Bone marrow (tissue), 2 donors: ENCODE data around the gene MPRIP.

Source experiments
- DNase-seq, 2 donors: peaks; one replicate each; lab custom pipeline; 2025; lab: John Stamatoyannopoulos, UW

Gene MPRIP

DNA sequence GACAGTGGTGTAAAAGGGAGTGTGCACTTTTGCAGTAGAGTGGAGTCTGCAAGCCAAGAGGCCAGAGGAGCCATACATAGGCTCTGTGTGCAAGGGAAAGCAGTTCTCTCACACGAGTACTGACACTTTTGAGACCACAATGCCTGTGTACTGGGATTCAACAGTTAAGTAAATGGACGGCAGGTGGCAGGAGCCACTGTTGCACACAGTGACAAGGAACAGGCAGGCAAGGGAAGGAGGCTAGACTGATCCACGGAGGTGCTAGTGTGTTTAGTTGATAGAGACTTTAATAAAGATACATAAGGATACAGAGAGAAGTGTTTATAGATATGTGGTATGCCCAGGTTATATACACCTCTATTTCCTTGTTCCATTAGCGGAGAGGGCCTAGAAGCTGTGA lies 67.0 kb downstream of the MPRIP start:
- no peak for DNase-seq

DNA sequence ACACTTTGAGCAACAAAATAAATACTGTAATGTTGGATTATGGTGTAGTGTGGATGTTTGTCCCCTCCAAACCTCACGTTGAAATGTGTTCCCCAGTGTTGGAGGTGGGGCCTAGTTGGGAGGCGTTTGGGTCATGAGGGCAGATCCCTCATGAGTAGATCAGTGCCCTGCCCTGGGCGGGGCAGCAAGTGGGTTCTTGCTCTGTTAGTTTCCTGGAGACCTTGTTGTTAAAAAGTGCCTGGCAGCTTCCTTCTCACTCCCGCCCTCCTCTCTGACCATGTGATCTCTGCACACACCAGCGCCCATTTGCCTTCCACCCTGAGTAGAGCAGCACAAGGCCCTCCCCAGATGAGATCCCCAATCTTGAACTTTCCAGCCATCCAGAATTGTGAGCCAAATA lies 67.7 kb downstream of the MPRIP start:
- no peak for DNase-seq

DNA sequence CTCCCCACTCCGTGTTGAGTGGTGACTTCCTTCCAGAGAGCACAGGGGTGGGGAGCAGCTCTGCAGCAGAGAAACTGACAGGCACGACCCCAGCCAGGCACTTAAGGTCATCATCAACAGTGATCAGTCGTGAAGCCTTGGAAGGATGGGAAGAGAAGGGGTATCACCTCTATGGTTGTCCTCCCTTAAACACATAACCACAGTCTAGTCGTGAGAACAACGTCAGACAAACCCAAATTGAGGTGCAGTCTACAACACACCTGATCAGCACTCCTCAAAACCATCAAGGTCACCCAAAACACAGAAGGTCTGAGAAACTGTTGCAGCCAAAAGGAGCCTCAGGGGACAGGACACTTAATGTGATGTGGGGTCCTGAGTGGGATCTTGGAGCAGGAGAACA lies 68.3 kb downstream of the MPRIP start:
- DNase-seq: no peak

DNA sequence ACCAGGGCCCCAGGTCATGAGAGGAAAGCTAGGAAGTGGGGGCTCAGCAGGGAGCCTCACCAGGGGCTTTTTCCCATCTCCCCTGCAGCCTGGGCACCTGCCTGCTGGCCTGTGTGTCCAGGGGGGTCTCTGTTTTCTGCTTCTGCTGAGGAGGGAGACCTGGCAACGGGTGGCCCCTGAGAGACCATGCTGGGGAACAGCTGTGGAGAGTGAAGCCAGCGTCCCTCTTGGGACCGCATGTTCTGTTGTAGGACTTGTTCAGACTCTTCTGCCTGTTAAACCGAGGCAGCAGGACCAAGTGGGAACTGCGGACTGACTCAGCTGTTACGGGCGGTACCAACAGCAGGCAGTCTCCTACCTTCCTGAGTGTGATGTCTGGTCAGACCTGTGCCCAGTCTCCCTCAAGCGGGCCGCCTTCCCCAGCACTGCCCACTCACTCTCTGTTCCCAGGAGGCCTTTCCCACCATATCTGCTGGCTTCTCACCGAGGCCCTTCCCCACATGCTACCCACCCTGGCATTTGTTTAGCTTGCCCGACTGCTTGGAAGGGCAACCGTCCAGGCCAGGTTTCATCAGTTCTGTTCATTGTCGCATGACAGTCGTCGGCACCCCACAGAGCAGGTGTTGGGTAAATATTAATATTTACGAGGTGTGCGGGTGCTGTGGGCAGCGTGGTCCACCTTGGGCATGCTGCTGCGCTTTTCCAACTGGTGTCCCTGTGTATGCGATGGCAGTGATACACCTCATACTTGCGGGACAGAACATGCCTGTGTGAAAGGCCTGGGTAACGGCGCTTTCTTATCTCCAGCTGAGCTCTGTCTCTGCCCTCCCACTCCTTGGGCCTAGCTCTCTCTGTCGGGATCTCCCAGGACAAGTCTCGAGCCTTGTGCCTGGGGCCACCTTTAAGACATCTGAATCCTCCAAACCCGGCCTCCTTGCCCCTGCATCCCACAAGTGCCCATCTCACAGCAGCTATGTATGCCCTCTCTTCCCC lies 69.4 kb downstream of the MPRIP start:
- no peak for DNase-seq

DNA sequence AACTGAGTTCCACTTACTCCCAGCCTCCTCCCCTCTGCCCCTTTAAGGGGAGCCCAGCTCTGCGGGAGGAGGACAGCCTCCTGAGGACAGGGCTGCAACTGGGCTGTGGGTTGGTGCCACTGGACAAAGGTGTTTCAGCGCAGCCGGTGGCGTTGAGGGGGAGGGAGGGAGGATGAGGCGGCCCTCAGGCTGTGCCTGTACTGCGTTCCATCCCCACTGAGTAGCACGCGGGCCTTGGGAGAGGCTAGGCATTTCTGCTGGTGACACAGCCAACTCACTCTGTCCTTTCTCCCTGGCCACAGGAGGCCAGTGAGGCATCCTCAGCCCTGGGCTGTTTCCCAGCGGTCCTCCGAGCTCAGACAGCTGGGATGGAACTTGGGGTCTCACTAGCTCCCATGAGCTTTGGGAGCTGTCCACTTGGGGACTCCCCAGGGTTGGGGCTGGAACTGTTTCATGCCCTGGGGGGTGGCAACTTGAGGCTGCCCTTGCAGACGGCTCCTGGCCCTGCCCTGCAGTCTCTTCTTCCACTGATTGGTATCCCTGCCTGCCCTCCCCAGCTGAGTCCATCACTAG lies 70.5 kb downstream of the MPRIP start:
- DNase-seq: no peak

DNA sequence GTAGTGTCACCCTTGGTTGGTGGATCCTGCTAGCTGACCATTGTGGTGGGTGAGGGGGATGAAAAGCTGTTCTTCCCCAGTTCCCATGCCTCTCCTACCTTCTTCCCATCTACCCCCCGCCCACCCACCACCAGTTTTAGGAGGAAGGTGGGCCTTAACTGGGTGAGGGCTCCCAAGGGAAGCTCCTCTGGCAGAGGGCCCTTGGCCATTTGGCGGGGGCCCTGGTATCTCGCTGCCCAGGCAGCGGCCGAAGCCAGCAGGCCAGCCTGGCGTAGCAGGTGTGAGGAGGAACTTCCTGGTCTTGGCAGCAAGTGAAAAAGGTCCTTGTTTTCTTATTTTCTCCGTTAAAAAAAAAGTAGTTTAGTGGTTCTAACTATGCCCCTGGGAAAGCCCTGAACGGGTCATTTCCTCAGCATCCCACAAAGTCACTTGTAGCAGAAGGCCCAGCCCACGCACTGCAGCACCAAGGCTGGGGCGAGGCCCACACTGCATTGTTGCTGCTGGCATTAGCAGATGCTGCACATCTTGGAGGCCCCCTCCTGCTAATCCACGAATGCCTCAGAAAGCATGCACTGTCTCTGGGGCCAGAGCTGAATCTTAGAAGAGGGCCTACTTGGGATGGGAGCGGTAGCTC lies 72.5 kb downstream of the MPRIP start:
- DNase-seq: no peak

DNA sequence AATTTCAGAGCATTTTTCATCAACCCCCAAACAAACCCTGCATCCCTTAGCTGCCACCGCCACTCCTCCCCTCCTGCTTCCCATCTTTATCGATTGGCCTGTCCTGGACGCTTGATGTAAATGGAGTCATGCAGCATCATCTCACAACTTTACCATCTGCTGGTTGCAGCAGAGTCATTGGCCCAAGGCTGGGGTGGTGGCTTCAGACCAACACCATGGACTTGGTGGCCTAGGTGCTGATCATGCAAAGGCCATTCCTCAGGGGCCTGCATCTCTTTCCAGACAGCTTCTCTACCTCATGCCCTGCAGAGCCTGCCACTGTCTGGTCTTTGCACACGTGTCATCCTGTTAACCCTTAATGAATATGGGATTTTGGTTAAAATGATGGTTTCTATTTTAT lies 73.4 kb downstream of the MPRIP start:
- no peak for DNase-seq

DNA sequence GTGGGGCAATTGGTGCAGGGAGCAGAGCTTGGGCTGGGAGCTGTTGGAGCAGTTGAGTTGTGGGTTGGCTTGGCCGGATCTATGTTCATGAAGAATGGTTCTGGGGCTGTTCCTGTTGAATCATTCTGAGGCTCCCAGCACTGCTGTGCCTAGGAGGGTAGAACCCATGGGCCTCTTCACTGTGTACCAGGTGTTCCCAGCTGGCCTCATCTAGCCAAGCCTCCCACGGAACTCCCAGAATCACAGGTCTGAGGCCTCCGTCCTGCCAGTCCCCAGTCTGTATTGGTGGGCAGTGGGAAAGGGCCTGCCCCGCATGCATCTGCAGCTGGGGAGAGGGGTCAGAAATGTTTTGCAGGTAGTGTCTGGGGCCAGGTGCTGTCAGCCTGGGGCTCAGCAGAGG lies 74.1 kb downstream of the MPRIP start:
- no peak for DNase-seq

DNA sequence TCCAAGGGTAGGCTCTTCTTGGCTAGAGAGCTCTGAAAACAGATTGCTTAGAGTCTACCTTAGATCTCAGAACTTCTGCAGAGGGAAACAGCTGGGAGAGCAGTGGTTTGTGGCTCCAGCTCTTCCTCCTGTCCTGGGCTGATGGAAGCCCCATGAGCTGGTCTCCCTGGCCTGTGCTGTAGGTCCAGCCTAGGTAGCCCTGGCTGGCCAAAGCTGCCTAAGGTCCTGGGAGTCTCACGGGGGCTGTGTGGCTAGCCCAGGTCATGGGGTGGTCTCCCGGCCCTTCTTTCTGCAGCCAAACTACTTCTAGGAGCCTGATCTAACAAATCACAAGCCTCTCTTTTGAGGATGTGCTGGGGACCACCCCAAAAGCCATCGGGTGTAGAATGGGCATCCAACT lies 75.7 kb downstream of the MPRIP start:
- DNase-seq: no peak

DNA sequence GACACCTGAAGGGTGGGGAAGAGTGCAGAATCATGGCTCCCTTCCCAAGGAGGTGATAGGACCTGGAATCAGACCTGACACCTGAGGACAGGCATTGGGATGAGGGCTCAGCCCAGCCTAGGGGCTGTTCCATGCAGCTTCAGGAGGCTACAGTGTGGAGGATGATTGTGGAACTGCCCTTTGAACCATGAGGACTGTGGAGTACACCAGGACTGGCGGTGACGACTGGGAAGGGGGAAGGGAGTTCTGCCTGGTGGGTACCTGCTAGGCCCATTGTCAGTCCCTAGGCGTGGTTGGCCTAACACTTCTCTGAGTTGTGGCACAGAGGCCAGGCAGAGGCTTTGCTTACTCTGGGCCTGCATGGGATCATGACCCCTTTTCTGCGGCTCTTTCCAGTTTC lies 76.1 kb downstream of the MPRIP start:
- no peak for DNase-seq

DNA sequence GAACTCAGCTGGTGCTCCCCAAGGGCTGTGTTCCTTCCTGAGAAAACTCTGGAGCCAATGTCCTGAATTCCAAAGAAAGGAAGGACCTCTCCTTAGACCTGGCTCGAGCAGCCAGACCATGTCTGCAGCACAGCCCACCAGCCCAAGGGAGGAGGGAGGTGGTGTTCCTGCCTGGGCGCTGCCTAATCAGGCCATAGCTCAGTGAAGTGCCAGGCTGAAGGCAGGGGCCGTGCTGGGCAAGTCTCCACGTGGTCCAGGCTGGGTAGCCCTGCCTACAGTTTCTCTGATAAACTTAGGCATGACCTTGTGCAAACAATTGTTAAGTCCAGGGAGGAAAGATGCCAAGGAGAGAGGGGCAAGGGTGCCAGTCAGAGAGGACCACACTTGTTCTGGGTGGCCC lies 76.8 kb downstream of the MPRIP start:
- DNase-seq: no peak

DNA sequence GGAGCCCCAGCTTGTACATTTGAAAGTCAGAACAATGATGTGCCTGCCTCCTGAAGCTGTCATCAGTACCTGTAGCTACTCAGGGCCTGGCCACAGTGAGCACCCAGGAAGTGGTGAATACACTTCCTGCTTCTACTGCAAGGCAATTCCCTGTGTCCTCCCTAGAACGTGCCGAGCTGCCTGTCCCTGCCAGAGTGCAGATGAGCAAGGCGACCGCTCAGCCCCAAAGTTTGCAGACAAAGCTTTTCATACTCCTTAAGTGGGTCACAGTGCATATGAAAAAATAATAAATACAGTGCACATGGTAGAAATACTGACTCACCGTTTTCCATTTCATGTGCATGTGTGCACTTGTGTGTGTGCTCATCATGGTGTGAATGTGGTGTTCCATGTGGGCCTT lies 77.3 kb downstream of the MPRIP start:
- no peak for DNase-seq

DNA sequence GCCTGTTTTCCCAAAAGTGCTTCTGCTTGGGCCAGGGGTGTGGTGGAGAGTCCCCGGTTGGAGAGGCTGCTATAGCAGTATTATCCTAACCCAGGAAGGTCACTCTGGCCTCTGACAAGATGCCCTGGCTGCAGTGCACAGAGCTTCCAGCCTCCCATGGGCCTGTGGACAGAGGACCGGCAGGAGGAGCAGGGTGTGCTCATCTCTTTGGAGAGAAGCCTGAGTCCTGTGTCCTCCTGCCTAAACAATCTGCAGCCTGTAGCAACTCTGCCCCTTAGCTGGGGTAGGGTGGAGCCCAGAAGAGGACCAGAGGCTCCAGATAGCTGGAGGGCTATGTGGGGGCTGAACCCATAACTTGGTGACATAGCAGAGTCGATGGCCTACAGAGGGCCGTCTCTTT lies 78.0 kb downstream of the MPRIP start:
- DNase-seq: no peak

DNA sequence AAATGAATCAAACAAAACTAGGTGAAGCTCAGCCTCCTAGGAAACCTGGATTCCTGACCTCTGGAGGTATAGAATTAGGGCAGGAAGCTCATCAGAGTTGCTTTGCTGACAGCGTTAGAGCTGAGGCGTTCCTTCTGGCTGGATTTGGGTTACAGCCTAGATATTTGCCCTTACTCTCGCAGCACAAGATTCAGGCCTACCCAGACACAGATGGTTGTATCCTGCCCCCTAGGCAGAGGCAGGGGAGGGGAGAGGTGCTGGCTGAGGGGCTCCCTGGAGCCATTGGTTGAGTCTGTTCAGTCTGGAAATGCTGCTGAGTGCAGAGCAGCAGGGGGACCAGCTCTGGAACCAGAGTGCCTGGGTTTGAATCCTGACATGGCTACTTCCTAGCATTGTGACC lies 78.4 kb downstream of the MPRIP start:
- no peak for DNase-seq

DNA sequence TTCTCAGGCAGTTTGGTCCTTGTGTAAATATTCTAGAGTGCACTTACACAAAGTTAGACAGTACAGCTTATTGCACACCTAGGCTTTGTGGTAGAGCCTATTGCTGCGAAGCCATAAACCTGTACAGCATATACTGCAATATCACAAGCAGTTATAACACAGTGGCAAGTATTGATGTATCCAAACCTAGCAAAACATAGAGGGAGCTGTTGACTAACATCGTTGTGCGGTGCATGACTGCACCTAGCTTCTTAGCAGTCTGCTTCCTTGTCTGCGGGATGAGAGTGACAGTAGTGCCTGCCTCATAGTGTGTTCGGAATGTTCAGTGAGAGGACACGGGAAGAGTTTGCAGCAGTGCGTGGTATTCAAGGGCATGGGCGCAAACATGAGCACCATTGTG lies 78.9 kb downstream of the MPRIP start:
- no peak for DNase-seq

DNA sequence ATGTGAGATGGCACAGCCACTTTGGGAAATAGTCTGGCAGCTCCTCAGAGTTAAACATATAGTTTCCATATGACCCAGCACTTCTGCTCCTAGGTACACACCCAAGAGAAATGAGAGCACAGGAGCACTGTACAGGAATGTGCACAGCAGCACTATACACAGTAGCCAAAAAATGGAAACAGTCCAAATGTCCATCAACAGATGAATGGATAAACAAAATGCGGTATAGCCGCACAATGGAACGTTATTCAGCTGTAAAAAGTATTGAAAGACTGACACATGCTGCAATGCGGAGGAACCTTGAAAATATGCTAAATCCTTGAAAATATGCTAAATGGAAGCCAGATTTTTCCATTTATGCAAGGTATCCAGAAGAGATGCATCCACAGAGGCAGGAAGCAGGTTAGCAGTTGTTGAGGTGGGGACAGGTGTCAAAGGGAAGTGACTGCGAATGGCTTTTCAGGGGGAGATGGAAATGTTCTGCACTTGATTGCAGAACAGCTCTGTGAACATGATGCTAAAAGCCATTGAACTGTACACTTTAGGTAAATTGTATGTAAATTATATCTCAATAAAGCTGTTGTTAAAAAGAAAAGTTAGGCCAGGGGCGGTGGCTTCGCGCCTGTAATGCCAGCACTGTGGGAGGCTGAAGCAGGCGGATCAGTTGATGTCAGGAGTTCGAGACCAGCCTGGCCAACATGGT lies 80.7 kb downstream of the MPRIP start:
- DNase-seq: no peak

DNA sequence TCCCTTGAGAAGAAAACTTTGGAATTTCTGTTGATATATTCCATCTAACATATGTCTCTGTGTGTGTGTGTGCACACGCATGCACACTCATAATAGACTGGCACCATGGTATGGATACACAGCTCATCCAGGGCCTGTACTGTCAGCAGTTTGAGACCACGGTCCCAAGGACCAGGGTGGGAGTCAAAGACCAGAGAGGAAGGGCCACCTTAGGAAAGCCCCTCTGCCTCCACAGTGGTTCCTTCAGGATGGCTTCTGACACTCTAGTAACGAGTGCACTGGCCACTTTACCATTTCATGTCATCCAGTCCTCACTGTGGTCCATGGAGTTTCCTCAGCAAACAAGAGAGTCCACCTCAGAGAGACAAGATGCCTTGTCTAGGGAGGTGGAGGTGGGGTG lies 82.1 kb downstream of the MPRIP start:
- no peak for DNase-seq

DNA sequence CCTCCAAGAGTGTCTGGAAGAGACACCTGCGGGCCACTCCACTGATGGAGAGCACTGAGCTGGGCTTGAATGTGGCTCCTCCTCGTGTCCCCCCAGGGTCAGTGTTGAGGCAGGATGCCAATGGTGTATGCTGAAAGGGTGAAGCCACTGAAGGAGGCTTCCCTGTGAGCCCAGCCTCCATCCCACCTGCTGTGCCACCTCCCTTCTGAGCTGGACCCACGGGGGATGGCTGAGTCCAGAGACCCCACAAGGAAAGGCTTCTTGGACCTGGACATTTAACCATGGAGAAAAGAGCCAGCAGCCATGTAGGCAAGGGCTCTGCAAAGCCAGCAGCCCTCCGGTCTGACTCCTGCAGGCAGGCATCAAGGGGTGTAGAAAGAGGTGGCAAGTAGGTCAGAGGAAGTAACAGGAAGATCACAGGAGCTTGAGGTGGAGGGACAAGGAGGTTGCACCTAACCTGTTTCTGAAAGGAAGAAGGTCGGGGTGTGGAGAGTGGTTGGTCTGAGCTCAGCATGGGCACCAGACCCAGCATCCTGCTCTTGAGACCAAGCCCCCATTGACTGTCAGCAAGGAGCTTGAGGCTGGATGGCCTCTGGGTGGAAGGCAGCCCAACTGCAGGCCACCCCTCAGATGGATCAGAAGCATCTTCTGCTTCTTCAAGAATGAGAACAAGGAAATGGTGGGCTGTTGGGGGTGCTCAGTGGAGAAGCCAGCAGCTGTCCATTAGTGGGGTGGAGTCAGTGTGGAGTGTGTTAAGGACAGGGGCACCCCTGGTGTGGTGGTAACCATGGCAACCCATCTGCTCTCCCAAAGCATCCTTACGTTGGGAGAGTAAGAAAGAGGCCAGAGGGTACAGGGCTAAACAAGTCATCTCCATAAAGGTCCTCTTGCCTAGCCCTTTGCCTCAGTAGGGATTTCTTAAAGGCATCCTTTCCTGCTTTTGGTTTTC lies 83.2 kb downstream of the MPRIP start:
- DNase-seq: no peak

DNA sequence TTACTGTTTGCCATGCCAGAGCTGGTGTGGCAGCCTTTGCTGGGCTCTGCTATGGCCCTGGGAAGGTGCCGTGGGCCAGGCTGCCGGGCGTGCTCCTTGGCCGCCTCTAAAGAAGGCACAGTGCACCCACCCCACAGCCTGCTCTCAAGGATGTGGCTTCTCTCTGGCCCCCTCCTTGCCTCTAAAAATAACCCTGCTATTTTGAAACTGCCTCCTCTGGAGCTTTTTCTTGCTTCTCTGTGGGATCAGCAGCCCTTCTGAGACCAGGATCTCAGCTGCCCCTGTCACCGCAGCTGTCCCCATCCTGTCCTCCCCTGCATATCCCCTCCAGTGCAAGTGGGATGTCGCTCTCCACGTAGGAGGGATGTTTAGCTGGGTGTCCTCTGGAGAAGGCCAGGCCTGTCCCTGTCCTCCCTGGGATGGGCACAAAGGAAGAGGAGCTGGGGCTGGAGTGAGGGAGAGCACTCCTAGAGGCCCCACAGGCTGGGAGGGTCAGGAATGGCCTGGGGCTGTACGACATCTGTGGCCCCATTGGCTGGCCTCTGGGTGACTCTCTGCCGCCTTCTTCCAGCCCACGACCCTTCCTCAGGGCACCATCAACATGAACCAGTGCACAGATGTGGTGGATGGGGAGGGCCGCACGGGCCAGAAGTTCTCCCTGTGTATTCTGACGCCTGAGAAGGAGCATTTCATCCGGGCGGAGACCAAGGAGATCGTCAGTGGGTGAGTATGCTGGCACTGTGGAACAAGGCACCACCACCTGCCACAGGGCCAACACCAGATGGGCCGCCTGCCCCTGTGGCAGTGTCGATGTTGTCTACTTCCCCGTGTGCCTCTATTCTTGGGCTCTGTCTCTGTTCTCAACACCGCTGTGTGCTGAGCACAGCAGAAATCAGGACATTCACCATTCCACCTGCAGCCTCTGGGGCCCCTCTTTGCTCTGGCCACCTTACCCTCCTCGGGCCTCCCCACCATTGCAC lies 84.2 kb downstream of the MPRIP start:
- DNase-seq: no peak

DNA sequence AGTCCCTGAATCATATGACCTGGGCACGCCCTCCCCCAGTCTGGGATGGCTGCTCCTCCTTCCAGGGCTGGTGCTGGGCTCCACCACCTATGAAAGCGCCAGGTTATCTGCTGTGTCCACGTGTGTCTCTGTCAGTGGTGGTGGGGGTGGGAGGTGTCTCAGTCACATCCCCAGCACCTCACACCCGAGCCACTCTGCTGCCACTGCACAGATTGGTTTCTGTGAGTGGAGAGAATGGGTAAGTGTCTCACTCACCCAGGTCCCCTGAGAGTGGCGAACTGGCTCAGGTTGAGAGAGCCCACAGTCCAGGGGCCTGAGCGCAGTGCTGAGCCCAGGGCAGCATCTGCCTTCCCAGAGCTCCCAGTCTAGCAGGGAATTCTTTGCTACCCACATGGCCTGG lies 84.9 kb downstream of the MPRIP start:
- DNase-seq: no peak
